ENCODE results near the gene C1orf141.

Gene C1orf141

DNA sequence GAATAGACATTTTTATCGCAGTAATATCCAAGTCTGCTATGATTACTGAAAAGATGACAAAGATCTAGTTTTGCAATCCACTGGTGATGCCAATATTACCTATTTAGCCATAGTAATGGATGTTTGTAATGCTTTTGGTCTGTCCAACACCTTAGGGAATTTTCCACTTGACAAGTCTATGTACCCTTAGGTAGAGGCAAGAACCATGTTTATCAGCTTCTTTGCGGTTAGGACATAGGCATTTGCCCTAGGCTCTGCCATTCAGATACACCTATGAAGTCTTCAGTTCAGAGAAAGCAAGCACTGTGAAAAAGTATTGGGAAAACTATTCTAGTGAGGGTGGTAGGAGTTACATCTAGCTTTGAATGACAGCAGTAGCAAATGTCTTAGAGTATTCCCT lies 40.6 kb downstream of the C1orf141 start:
- Histone ChIP-seq H2AFZ (ENCODE audit: low read depth) (no peak overlapping the region), H3K79me2 (ENCODE audit: insufficient read depth, low read depth) (no peaks in the 10 kb centered on the region), H3K4me2 (no peak overlapping the region), H4K20me1 (ENCODE audit: insufficient read depth) (no peaks in the 10 kb centered on the region), H3K4me3 (IDR thresholded peaks at IDR 0.05; ENCODE audit: insufficient read depth, low read depth, low read length) (no peak overlapping the region), H3K4me1 (ENCODE audit: low read depth, poor library complexity, severe bottlenecking) (no peaks in the 10 kb centered on the region), H3K36me3 (ENCODE audit: insufficient read depth) (no peaks in the 10 kb centered on the region), H3K27me3 (ENCODE audit: insufficient read depth, low read depth) (no peaks in the 10 kb centered on the region), H3K27ac (no peak overlapping the region), H3K9ac (no peak overlapping the region)
- TF ChIP-seq, protein P1, sequence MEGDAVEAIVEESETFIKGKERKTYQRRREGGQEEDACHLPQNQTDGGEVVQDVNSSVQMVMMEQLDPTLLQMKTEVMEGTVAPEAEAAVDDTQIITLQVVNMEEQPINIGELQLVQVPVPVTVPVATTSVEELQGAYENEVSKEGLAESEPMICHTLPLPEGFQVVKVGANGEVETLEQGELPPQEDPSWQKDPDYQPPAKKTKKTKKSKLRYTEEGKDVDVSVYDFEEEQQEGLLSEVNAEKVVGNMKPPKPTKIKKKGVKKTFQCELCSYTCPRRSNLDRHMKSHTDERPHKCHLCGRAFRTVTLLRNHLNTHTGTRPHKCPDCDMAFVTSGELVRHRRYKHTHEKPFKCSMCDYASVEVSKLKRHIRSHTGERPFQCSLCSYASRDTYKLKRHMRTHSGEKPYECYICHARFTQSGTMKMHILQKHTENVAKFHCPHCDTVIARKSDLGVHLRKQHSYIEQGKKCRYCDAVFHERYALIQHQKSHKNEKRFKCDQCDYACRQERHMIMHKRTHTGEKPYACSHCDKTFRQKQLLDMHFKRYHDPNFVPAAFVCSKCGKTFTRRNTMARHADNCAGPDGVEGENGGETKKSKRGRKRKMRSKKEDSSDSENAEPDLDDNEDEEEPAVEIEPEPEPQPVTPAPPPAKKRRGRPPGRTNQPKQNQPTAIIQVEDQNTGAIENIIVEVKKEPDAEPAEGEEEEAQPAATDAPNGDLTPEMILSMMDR (conservative IDR thresholded peaks at IDR 0.05; ENCODE audit: low read depth, low read length) = no peak

DNA sequence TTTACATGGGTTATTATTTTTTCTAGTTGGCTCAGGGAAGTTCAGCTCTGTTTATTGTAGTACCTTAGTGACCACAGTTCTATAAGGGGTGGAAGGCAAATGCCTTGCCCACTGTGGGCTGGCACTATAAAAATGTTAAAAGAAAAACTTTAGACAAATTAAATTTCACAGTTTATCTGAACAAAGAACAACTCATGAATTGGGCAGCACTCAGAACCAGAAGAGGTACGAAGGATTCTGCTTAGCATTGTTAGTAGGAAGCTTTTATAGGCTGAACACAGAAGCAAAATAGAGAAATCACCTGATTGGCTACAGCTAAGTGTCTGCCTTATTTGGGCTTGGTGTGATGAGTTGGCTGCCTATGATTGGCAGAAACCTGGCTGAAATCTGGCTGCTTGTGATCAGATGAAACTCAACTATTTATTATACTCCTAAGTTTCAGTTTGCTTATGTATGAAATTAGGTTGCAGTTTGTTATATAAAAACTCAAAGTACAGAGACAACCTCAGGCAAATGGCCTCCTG lies 45.0 kb downstream of the C1orf141 start:
- no peak overlapping the region for H2AFZ ChIP-seq (ENCODE audit: low read depth)
- TF ChIP-seq, protein P1 (conservative IDR thresholded peaks at IDR 0.05; ENCODE audit: low read depth, low read length) = no peak
- no peak overlapping the region for H3K27ac ChIP-seq
- H3K4me2 ChIP-seq = no peak overlapping the region
- no peaks in the 10 kb centered on the region for H3K4me1 ChIP-seq (ENCODE audit: low read depth, poor library complexity, severe bottlenecking)
- H3K4me3 ChIP-seq (IDR thresholded peaks at IDR 0.05; ENCODE audit: insufficient read depth, low read depth, low read length) = no peak overlapping the region
- H3K9ac ChIP-seq = no peak overlapping the region
- H4K20me1 ChIP-seq (ENCODE audit: insufficient read depth) = no peaks in the 10 kb centered on the region
- no peaks in the 10 kb centered on the region for H3K36me3 ChIP-seq (ENCODE audit: insufficient read depth)
- no peaks in the 10 kb centered on the region for H3K27me3 ChIP-seq (ENCODE audit: insufficient read depth, low read depth)
- H3K79me2 ChIP-seq (ENCODE audit: insufficient read depth, low read depth) = no peaks in the 10 kb centered on the region

DNA sequence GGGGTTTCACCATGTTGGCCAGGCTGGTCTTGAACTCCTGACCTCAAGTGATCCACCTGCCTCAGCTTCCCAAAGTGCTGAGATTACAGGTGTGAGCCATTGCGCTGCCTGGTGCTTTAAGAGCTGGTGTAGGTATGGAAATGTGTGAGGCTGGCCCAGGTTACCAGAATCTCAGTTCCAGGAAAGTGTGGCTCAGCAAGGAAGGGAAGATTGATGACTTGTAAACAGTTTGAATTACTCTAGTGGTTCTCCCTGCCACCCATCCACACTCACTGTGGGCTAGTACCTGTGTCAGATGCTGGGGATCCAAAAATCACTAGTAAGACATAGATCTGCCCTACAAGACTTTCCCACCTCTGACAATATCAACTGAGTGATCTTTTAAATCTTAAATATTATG lies 46.3 kb downstream of the C1orf141 start:
- Histone ChIP-seq H3K36me3 (ENCODE audit: insufficient read depth) (no peaks in the 10 kb centered on the region), H3K4me3 (IDR thresholded peaks at IDR 0.05; ENCODE audit: insufficient read depth, low read depth, low read length) (no peak overlapping the region), H3K4me1 (ENCODE audit: low read depth, poor library complexity, severe bottlenecking) (no peaks in the 10 kb centered on the region), H3K27me3 (ENCODE audit: insufficient read depth, low read depth) (no peaks in the 10 kb centered on the region), H3K27ac (no peak overlapping the region), H3K9ac (no peak overlapping the region), H2AFZ (ENCODE audit: low read depth) (no peak overlapping the region), H3K4me2 (no peak overlapping the region), H3K79me2 (ENCODE audit: insufficient read depth, low read depth) (no peaks in the 10 kb centered on the region), H4K20me1 (ENCODE audit: insufficient read depth) (no peaks in the 10 kb centered on the region)
- TF ChIP-seq, protein P1 (conservative IDR thresholded peaks at IDR 0.05; ENCODE audit: low read depth, low read length) = no peak

DNA sequence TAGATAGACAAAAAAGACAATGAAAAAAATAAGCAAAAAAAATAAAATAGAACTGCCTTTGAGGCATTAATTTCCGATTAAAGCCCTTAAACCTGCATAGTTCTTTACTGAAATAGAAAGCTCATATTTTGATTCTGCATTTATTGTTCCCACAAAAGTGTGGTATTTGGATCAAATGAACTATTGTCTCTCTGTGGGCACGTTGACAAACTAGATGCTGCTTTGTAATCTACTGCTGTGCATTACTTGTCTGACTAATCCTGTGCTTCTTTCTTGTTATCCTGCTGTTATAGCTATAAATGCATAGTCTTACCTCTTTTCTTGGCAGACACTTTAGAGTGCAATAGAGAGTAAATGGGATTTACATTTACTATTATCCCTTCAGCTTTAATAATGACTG lies 49.4 kb downstream of the C1orf141 start:
- Histone ChIP-seq H3K27ac (no peak overlapping the region), H3K9ac (no peak overlapping the region), H3K79me2 (ENCODE audit: insufficient read depth, low read depth) (no peaks in the 10 kb centered on the region), H4K20me1 (ENCODE audit: insufficient read depth) (no peaks in the 10 kb centered on the region), H3K27me3 (ENCODE audit: insufficient read depth, low read depth) (no peaks in the 10 kb centered on the region), H2AFZ (ENCODE audit: low read depth) (no peak overlapping the region), H3K4me1 (ENCODE audit: low read depth, poor library complexity, severe bottlenecking) (no peaks in the 10 kb centered on the region), H3K36me3 (ENCODE audit: insufficient read depth) (no peaks in the 10 kb centered on the region), H3K4me2 (no peak overlapping the region), H3K4me3 (IDR thresholded peaks at IDR 0.05; ENCODE audit: insufficient read depth, low read depth, low read length) (no peak overlapping the region)
- TF ChIP-seq, protein P1 (conservative IDR thresholded peaks at IDR 0.05; ENCODE audit: low read depth, low read length) = no peak

All from KMS-11 (cell line).